Breast epithelium (tissue), 3 donors: ENCODE data around the gene CHN2.

Experiments used
- POLR2AphosphoS5 ChIP-seq, 3 donors: sonication (generic); formaldehyde crosslinking; IDR thresholded peaks; one replicate each; pipeline ENCODE4 v1.6.1; 2017; ENCODE audit warnings: antibody characterized with exemption in 3 of 3
- TF ChIP-seq, protein P1 (sequence below), 3 donors: fragments of 450-650 bp; IDR thresholded peaks; one replicate each; pipeline ENCODE4 v1.5.1; 2016 to 2017; ENCODE audit warnings: antibody characterized with exemption in 3 of 3, mild to moderate bottlenecking in 3 of 3, moderate library complexity in 3 of 3

DNA sequence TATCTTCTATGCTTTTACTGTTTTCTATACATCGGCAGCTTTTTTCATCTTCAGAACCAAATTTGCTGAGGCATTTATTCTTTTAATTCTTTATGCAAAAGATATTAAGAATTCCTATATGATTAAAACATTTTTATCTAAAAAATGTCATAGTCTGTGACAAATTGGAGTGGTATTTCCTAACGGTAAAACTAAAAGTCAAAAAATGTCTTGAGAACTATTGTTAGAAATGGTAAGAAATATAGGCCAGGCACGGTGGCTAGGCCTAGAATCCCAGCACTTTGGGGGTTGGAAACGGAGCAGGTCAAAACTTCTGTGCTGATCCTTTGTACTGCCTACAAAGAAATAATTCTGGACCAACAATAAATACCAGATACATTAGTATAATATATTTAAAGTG, 311.4 kb downstream of the CHN2 start:
- TF ChIP-seq, protein P1, sequence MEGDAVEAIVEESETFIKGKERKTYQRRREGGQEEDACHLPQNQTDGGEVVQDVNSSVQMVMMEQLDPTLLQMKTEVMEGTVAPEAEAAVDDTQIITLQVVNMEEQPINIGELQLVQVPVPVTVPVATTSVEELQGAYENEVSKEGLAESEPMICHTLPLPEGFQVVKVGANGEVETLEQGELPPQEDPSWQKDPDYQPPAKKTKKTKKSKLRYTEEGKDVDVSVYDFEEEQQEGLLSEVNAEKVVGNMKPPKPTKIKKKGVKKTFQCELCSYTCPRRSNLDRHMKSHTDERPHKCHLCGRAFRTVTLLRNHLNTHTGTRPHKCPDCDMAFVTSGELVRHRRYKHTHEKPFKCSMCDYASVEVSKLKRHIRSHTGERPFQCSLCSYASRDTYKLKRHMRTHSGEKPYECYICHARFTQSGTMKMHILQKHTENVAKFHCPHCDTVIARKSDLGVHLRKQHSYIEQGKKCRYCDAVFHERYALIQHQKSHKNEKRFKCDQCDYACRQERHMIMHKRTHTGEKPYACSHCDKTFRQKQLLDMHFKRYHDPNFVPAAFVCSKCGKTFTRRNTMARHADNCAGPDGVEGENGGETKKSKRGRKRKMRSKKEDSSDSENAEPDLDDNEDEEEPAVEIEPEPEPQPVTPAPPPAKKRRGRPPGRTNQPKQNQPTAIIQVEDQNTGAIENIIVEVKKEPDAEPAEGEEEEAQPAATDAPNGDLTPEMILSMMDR (IDR thresholded peaks at IDR 0.05), result no peak
- no peak for TF ChIP-seq POLR2AphosphoS5 (IDR thresholded peaks at IDR 0.05)
